Fibroblast of lung (primary cell): ENCODE measurements around the gene MTCH1.

Experiments used
- CTCF ChIP-seq, 2 donors: IDR thresholded peaks in 1 of 2; conservative IDR thresholded peaks in 1 of 2; 1 replicate in 1 of 2; 2 replicates in 1 of 2; pipeline ENCODE4 v1.5.1; 2011 to 2012; ENCODE audit warnings: low read length in 2 of 2, control low read depth in 1 of 2, inconsistent platforms in 1 of 2, low read depth in 1 of 2, mild to moderate bottlenecking in 1 of 2
- EZH2 ChIP-seq: IDR thresholded peaks from 2 replicates; pipeline ENCODE4 v1.5.1; 2012; ENCODE audit warnings: low read length, control low read depth, mild to moderate bottlenecking; ENCODE audit errors: missing control alignments

- TF ChIP-seq CTCF (conservative IDR thresholded peaks at IDR 0.05 in 1 of 2, IDR thresholded peaks at IDR 0.05 in 1 of 2; ENCODE audit: low read depth in 1 of 2, low read length in 2 of 2) (no peak), EZH2 (no peak)
These were observed 65.5 kb downstream of the MTCH1 start for GRCh38 chr6:36920546-36920945.
